GM19467 (cell line): ENCODE measurements around the gene CRKL.

ENCODE experiments used
- ATAC-seq: cut with Tn5 transposase; IDR thresholded peaks from one replicate; pipeline ENCODE4 v1.9.1; 2021; ENCODE audit warnings: mild to moderate bottlenecking, moderate library complexity; ENCODE audit not compliant: unreplicated experiment

The CRKL gene

DNA sequence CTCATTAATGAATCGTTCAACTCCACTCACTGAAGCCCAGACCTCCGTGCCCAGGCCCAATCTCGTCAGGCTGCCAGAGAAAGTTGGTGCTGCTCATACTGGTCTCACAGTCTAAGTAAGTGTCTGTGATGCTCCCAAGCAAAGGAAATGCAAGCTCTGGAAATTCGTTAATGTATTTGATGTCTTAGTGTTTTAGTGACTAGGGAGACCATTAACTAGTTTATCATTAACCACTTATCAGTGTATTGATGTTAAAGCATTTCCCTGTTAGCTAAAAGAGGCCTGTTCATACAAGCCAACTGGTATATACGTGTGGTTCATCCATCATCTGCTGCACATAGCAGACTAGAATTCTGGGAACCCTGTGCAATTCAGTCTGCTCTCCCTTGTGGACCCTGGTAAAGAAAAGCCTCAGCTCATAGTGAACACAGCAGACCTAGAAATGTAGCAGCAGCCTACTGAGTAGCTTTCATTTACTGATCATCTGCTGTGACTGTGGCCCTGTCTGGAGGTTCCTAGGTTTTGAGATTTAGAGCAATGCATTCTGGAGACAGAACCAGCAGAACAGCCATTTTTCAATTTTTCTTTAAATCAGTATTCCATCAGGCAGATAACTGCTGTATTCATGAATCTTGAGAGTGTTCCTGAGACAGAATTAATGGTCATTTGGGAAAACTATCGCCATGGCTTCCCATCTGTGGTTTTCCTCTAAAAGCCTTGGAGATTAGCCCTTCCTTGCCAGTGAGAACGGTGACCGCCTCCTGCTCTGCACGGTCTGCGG is 34.1 kb downstream of the CRKL start:
- no peak for ATAC-seq

DNA sequence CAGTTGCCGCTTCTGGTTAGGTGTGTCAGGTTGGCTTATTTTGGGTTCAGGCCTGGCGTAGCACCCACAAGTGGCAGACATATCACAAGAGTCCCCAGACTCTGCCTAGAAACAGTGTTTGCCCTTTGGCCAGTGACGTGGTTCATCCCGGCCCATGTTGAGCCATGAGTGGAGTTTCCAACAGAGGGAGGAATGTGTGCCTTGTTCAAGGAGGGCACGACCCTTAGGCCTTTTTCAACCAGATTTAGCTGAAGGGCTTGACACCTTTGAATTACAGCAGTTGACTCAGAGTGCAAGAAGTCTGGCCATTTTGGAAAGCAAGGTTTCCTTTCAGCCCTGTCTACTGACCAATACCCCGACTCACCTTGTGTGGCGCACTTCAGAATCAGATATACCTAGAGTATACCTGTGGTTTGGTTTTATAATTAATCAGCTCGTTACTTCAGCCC is 34.7 kb downstream of the CRKL start:
- no peak for ATAC-seq

DNA sequence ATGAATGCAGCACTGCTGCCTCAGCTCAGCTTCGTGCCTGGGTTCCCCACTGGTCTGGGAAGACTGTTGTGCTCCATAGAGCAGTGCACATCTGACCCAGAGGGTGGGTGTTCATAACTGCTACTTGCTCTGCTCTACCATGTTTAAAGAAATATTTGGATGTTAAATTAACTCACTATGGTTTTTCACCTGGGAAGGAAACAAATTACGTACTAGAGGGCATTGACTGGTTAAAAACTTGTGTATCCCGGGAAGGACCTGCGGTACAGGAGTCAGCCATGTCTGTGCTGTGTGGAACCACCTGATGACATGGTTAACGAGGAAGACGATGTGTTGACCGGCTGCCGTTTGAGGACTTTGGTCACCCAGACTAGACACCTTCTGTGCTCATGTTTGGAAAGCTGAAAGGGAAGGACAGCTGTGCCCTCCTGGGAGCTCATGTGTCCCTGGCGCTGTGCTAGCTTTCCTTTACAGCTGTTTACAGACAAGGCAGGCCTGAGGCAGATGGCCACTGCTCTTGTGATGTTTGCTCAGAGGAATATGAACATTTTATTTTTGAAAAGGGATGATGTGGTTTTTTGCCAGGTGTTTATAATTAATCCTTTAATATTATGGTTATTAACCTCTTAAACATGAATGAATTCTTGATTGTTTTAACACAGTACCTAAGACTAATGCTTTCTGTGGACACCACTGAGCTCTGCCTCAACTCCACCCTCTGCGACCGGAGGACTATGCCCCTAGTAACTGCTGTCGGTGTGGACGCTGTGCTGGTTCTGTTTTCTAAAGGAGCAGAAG is 35.5 kb downstream of the CRKL start:
- no peak for ATAC-seq

DNA sequence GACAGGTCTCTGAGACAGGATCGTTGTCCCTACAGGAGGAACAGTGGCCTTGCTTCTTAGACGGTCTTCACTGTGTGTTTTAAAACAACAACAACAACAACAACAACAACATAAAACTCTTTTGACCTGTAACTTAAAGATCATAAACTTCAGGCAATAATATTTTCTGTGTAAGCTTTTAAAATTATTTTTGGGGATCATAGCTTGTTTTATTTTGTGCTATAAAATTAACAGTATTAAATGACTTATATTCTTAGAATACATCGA is 36.1 kb downstream of the CRKL start:
- no peak for ATAC-seq

DNA sequence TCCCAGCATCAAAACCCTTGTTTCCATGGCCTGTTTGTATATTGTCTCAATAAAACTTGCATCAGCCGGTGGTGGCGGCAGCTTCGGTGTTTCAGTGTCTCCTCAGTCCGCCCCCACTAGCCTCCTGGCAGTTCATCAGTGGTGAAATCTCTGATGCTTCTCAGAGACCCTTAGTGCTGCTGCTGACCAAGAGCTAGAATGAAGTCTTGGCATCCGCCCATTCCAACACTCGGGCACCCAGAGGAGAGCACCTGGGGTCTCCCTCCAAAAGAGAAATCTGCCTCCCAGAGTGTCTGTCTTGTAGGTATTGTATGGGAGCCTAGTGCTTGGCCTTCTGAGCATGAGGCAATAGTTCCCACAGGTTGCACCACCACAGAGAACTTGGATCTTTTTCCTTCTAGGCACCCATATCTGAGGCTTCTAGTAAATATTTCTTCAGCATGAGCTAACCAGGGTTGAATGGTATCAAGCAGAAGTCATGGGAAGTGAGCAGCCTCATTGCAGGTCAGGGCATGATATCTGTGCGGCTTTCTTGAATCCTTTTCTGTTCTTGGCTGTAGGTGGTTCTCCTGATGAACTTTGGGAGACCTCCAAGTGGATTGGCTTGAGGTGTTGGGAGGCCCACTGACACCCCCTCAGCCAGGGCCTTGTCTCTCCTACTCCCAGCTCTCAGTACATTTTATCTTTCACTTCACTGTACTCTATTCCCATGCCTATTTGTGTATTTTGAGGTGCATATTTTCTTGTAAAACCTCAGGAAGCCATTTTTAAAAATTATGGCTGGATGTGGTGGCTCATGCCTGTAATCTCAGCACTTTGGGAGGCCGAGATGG is 36.7 kb downstream of the CRKL start:
- ATAC-seq = no peak

DNA sequence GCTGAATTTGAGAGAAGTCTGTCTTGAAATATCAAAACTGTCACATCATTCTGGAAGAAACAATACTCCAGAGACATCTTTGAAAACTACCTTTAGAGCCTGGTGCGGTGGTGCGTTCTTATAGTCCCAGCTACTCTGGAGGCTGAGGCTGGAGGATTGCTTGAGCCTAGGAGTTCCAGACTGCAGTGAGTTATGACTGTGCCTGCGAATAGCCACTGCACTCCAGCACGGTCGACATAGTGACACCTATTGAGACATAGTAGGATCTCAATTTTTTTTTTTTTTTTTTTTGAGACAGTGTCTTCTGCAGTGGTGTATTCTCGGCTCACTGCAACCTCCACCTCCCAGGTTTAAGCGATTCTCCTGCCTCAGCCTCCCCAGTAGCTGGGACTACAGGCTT is 38.3 kb downstream of the CRKL start:
- ATAC-seq = no peak

DNA sequence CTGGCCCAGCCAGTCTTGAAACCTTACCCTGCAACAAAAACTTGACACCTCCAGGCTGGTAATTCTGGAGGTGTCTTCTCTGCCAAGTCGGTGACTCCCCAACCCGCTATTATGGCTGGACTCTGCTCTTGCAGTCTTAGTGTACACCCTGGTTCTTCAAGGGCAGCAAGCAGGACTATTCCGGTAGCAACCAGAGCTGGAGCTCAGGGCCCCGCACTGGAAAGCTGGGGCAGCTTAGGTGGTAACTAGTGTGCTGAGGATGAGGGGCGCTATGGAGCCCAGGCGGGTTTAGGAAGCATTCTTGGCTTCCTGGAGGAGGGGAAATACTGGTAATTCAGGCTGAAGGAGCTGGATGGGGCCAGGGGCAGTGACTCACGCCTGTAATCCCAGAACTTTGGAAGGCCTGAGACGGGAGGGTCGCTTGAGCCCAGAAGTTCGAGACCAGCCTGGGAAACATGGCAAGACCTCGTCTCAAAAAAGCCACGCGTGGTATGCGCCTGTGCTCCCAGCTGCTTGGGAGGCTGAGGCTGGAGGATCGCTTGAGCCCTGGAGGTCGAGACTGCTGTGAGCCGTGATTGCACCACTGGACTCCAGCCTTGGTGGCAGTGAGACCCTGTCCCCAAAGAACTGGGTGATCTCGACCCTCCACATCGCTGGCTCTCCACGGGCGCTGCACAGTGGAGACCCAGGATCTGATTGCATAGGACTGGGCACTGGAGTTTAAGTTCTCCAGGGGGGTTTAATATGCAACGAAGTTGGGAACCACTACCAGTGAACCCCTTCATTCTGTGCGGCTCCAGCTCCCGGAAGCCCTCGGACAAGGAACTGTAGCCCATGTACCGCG is 39.3 kb downstream of the CRKL start:
- ATAC-seq = no peak

DNA sequence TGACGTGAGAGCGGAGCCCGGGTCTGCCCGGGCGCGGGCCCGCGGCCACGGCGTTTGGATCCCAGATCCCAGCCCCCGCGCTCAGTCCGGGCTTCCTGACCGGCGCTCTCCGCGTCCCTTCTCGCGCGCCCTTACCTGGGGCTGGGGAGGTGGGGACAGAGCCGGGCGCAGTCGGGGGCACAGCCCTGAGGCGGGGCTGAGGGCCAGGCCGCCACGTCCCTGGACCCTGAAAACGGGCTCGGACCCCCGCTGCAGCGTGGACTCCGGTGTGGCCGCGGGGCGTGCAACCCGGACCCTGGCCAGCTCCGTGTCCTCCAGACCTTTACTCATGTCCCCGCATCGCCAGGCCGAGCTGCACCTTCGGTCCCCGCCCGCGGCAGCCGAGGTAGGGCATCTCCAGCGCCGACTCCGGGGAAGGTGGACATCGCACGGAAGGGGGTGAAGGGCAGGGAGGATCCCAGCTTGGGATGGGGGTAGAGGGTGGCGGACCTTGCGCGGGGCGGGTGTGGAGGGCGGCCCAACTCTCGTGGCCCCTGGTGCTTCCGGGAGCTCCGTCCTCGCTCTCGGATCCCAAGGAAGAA is 40.0 kb downstream of the CRKL start:
- no peak for ATAC-seq

DNA sequence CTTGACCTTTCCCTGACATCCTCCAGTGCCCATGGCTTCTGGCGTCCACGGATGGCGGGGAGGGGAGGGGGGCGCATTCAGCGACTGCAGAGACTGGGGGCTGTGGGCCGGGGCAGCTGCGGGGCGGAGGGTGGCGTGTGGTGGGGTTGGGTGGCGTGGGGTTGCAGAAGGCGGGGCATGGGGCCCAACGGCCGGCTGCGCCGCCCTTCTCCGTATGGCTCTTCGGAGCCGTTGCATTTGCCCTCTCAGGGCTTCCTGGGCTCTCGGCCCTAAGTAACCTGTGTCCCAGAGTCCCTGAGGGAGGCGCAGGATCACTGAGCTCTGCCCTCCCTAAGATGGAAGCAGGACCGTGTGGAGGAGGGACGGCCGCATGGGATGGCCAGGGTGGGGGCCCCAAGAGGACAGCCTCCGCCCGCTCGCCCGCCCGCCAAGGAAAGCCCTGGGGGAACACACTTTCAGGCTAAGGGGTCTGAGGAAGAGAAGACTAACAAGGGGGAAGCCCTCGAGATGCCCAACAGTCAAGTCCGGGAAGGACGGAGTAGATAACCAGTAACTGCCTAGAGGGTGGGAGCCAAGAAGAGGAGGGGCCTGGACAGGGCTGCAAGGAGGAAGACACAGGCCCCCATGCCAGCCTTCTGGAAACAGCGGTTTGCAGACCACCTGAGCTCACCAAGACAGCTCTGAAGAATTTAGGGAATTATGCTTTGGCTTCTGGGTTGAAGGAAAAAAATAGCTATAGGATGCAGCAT is 40.6 kb downstream of the CRKL start:
- no peak for ATAC-seq

DNA sequence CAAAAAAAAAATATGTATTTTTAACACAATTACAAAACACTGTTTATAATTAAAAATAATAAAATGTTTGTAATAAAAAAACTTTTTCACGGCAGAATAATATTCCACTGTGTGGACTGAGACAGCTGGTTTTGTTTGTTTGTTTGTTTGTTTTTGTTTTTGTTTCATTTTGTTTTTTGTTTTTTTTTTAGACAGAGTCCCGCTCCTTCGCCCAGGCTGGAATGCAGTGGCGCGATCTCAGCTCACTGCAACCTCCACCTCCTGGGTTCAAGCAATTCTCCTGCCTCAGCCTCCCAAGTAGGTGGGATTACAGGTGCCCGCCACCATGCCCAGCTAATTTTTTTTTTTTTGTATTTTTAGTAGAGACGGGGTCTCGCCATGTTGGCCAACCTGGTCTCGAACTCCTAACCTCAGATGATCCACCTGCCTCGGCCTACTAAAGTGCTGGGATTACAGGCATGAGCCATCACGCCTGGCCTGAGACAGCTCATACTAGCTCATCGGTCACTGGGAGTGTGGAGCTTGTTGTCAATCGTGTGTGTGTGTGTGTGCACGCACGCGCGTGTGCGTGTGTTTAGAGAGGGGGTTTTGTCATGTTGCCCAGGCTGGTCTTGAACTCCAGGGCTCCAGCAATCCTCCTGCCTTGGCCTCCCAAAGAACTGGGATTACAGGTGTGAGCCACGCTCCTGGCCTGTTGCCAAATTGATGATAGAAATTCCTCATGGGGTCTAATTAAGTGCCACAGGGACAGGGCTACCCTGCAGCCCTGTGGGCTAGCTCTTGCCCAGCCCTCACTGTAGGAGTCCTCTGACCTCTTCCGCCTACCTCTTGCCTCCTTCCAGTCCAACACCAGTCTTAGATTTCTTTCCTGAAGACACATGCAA is 42.6 kb downstream of the CRKL start:
- ATAC-seq = no peak

DNA sequence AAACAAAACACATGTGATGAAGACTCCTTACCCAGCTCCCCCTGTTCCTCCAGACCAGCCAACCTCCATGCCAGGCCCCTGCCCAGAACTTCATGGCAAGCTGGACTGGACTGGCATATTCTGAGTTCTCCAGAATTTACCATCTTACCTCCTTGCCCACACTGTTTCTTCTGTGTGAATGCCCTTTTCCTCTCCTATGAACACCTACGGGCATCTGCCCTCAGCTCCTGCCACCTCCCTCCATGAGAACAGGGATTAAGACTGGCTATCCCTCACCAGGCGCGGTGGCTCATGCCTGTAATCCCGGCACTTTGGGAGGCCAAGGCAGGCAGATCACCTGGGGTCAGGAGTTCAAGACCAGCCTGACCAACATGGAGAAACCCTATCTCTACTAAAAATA is 43.4 kb downstream of the CRKL start:
- no peak for ATAC-seq

DNA sequence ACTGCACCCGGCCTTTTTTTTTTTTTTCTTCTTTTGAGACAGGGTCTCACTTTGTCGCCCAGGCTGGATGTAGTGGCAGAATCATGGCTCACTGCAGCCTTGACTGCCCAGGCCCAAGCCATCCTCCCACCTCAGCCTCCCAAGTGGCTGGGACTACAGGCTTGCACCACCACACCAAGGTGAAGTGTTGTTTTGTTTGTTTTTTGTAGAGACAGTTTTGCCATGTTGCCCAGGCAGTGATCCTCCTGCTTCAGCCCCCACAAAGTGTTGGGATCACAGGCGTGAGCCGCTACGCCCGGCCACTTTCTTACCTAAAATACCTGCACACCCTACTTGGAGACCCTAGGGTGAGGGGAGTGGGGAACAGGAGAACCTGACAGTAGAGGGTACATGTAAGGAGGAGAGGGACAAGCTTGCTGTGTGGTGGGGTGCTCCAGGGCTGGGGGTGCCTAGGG is 45.3 kb downstream of the CRKL start:
- no peak for ATAC-seq

DNA sequence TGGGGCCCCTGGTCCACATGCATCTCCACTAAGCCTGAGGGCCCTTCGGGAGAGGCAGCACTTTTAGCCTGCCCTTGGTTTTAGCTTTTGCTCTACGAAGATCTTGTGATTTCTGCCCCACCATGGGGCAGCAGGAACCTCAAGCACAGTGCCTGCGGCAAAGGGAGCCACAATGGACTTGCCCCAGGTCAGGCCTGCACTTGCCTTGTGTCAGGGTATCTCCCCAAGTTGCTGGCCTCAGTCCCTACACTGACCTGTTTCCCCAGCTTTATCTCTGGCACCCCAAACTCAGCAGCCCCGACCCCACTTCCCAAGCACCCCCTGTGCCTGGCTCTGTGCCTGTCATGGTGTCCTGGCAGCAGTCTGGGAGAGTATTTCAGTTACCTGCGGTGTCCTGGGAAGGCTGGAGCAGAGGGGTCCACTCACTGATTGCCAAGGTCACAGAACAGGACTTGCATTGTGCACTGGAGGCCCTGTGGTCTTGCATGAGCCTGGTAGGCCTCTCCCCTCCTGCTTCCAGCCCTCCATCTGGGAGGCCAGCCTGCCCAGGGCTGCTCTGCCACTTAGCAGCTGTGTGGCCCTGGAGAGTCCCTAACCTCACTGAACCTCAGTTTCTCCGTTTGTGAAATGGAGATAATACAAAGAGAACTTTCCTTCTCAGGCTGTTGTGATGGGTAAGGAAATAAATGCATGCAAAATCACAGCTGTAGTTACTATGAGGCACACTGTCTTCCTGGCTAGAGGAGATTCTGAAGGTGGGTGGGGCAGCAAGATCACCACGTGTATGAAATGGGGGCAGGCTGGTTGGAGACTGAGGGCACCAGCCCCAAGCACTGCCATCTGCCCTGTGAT is 46.2 kb downstream of the CRKL start:
- ATAC-seq = no peak

DNA sequence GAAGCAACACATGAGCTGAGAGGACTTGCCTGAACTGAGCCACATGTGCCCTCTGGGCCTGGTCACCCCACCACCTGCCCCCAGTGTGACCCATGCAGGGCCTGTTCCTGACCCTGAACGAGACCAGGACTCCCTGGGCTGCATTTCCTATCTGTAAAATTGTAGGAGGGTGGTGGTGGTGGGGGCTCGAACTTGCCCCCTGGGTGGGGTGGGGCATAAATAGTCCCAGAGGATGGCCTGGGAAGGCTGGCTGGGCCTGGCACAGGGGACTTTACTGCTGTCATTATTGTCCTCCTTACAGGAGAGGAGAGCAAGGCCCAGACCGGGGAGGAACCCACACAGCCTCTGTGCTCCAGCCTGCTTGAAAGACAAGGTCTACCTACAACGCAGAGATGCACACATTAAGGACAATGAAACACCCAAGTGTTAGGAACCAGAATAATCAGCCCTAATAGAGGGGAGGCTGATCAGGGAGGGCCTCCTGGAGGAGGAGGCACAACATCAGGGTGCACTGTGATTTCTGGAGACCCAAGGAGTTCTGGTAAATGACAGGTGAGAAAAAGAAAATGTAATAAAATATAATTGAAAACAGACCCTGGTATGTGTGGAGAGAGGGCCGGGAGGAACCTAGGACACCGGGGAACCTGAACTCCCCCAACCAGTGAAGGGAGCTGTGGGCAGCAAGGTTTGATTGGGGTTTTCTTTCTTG is 47.0 kb downstream of the CRKL start:
- no peak for ATAC-seq

DNA sequence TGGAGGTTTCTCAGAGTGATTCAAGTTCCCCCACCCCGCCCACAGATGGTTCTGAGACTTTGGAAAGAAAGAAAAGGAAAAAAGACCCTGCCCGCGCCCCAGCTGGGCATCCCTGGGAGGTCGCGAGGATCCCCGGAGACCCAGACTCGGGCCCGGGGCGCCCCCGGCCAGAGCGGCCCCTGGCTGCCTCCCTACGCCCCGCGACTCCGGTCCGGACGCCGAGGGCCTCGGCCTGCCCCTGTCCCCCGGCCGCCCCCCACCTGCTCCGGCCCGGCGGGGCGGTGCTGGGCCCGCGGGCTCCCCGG is 47.5 kb downstream of the CRKL start:
- ATAC-seq = no peak

DNA sequence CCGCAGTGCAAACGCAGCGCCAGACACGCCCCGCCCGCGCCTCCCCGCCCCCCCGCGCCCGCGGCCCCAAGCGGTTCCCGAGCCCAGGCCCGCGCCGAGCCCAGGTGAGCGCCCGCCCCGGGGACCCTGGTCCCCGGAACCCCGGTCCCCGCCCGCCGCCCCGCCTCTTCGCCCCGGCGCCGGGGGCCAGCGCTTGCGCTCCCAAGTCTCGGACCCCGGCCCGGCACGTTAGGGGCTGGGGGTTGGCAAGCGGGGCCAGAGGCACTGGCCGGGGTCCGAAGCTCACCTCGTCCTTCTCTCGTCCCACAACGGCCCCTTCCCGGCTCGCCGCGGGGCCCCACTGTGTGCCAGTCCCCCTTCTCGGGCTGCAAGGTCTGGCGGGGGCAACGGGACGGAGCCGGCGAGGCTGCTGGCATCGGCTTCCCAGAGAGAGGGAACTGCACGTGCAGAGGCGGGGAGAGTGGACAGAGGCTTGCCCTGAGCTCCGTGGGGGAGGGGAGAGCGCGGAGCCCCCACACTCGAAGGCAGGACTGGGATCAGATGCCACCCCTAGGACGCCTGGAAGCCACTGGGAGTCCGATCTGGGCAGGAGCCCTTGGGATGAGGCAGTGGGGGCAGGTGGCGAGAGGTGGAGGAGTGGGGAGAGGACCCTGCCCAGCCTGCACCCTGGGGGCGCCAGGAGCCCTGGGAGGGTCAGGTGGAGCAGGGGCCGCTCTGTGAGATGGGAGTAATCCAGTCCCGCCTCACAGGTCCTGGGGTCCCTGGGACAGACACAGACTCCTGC is 48.1 kb downstream of the CRKL start:
- ATAC-seq = no peak
